ENCODE data around the gene NMRAL1. TPM values are rescaled to one million over a fixed set of nuclear protein-coding genes. Genes with fewer than 3 reads are reported as not detected.

The NMRAL1 gene
- polyA plus RNA-seq, 1 of the 3 experiments (the other 2 are of a cell fraction), result 99.9 TPM

- Histone ChIP-seq H3K27ac (ENCODE audit: low read depth in 2 of 2, low read length in 1 of 2) (no peak overlapping the region), H3K9me3 (no peaks in the 10 kb centered on the region), H4K20me1 (ENCODE audit: insufficient read depth) (peaks cover 10% of the 10 kb centered on the region; the same call in 1 of the 2 replicates), H3K27me3 (ENCODE audit: insufficient read depth) (no peaks in the 10 kb centered on the region), H3K9ac (no peak overlapping the region), H3K9me2 (no peaks in the 10 kb centered on the region), H2AFZ (ENCODE audit: low read depth) (no peak overlapping the region), H3K4me3 (ENCODE audit: low read depth in 2 of 2, low read length in 1 of 2) (no peak overlapping the region), H3K4me1 (ENCODE audit: control insufficient read depth in 1 of 2, insufficient read depth in 2 of 2, low read depth in 1 of 2, low read length in 1 of 2) (no peaks in the 10 kb centered on the region; a peak in 1 of 4 replicates), H3K4me2 (no peak overlapping the region), H3K36me3 (replicated peaks in 1 of 2; ENCODE audit: control insufficient read depth in 1 of 2, insufficient read depth in 2 of 2, low read length in 1 of 2) (peaks cover 8 to 37% of the 10 kb centered on the region in 2 experiments), H3F3A (replicated peaks; ENCODE audit: insufficient read depth) (peaks cover 4% of the 10 kb centered on the region), H3K79me2 (ENCODE audit: insufficient read depth) (peaks cover 9% of the 10 kb centered on the region; the same call in 1 of the 2 replicates)
- WGBS (ENCODE audit: low lambda C conversion rate), result 78% methylated on average over 5 of the region's 7 CpGs
- TF ChIP-seq ZBTB33 (IDR thresholded peaks at IDR 0.05; ENCODE audit: borderline replicate concordance, low read depth) (no peak), ELF1 (IDR thresholded peaks at IDR 0.05) (no peak), FOSL2 (IDR thresholded peaks at IDR 0.05; ENCODE audit: borderline replicate concordance, low read depth) (no peak), SIN3A (IDR thresholded peaks at IDR 0.05; ENCODE audit: borderline replicate concordance, low read depth, low read length) (no peak)
- ChIA-PET POLR2A (no interaction called here), CTCF (interaction anchor here (0.9 to 11.4 kb wide), 4 partner anchors 8 to 442 kb away, joined by 3 to 182 read pairs (median 24); no protein-coding TSS in a partner anchor)
- no peak for DNase-seq
Measured at GRCh38 chr16:4514606-4515005, 40.2 kb upstream of the NMRAL1 start.

- DNase-seq, result no peak
- Histone ChIP-seq H3K4me3 (ENCODE audit: low read depth in 2 of 2, low read length in 1 of 2) (no peak overlapping the region), H4K20me1 (ENCODE audit: insufficient read depth) (peaks cover 10% of the 10 kb centered on the region; the same call in 1 of the 2 replicates), H3K9me3 (no peaks in the 10 kb centered on the region), H3K27me3 (ENCODE audit: insufficient read depth) (no peaks in the 10 kb centered on the region), H3K27ac (ENCODE audit: low read depth in 2 of 2, low read length in 1 of 2) (no peak overlapping the region), H3K9me2 (no peaks in the 10 kb centered on the region), H2AFZ (ENCODE audit: low read depth) (no peak overlapping the region), H3K9ac (no peak overlapping the region), H3K4me2 (no peak overlapping the region), H3K36me3 (replicated peaks in 1 of 2; ENCODE audit: control insufficient read depth in 1 of 2, insufficient read depth in 2 of 2, low read length in 1 of 2) (peaks cover 8 to 43% of the 10 kb centered on the region in 2 experiments), H3K79me2 (ENCODE audit: insufficient read depth) (peaks cover 9% of the 10 kb centered on the region; the same call in 1 of the 2 replicates), H3K4me1 (ENCODE audit: control insufficient read depth in 1 of 2, insufficient read depth in 2 of 2, low read depth in 1 of 2, low read length in 1 of 2) (no peaks in the 10 kb centered on the region; a peak in 1 of 4 replicates), H3F3A (replicated peaks; ENCODE audit: insufficient read depth) (peaks cover 4% of the 10 kb centered on the region)
- 93% methylated on average over 5 of the region's 7 CpGs for WGBS (ENCODE audit: low lambda C conversion rate)
- CTCF ChIA-PET, result interaction anchor here (11.4 kb wide), 1 partner anchor 34 kb away, joined by 182 read pairs; no protein-coding TSS in a partner anchor
- TF ChIP-seq ELF1 (IDR thresholded peaks at IDR 0.05) (no peak), TEAD4 (IDR thresholded peaks at IDR 0.05; ENCODE audit: borderline replicate concordance, insufficient read depth) (no peak), RXRA (IDR thresholded peaks at IDR 0.05; ENCODE audit: borderline replicate concordance, low read depth) (no peak), FOXJ3 (CRISPR knock-in tag; IDR thresholded peaks at IDR 0.05) (no peak), RCOR1 (IDR thresholded peaks at IDR 0.05; ENCODE audit: low read length) (no peak), REST (IDR thresholded peaks at IDR 0.05; ENCODE audit: low read depth, low read length) (no peak), NRF1 (IDR thresholded peaks at IDR 0.05; ENCODE audit: low read depth, low read length) (no peak), JUND (IDR thresholded peaks at IDR 0.05) (no peak), POLR2AphosphoS5 (IDR thresholded peaks at IDR 0.05; ENCODE audit: low read depth, low read length) (no peak), FOSL2 (IDR thresholded peaks at IDR 0.05; ENCODE audit: borderline replicate concordance, low read depth) (no peak), ZBTB33 (IDR thresholded peaks at IDR 0.05; ENCODE audit: borderline replicate concordance, low read depth) (no peak), MXI1 (IDR thresholded peaks at IDR 0.05; ENCODE audit: low read depth, low read length) (no peak), PBX3 (IDR thresholded peaks at IDR 0.05) (no peak), YY1 (IDR thresholded peaks at IDR 0.05; ENCODE audit: low read depth) (no peak)
- POLR2A ChIA-PET, result no interaction called here
Measured at GRCh38 chr16:4513881-4514280, 39.5 kb upstream of the NMRAL1 start.
